Embryonic facial prominence (tissue), 1 donor: Measurements from ENCODE around the gene MIEN1.
"Not testable (repeated sequence)": the region's sequence is repeated elsewhere in the genome, so short reads cannot be mapped to it uniquely, and the experiment has no call there.

ENCODE experiments used
- DNase-seq: peaks from one replicate; pipeline ENCODE4 v3.0.0-alpha.2; 2016; ENCODE audit errors: extremely low spot score

MIEN1 gene

GRCh38 chr17:39699157-39699817 lies 31.0 kb downstream of the MIEN1 start:
- not testable (repeated sequence) for DNase-seq

- no peak for DNase-seq
These were observed 32.4 kb downstream of the MIEN1 start for GRCh38 chr17:39697961-39698360.

GRCh38 chr17:39696731-39697130 lies 33.6 kb downstream of the MIEN1 start:
- no peak for DNase-seq

- DNase-seq = no peak
These were observed 35.2 kb downstream of the MIEN1 start for GRCh38 chr17:39695089-39695474.

GRCh38 chr17:39694593-39694992 lies 35.7 kb downstream of the MIEN1 start:
- DNase-seq = no peak

- no peak for DNase-seq
These were observed 41.4 kb downstream of the MIEN1 start for GRCh38 chr17:39688945-39689344.

GRCh38 chr17:39688475-39688835 lies 41.9 kb downstream of the MIEN1 start:
- no peak for DNase-seq

- DNase-seq = peak; percentile 77
These were observed 42.5 kb downstream of the MIEN1 start, which contains the start of gene PGAP3 for GRCh38 chr17:39687546-39688474. PGAP3 (minus strand) TSS chr17:39688057; CDS start chr17:39688014, 43 bp downstream.

- DNase-seq = no peak
These were observed 43.2 kb downstream of the MIEN1 start for GRCh38 chr17:39687101-39687545.

GRCh38 chr17:39684369-39685192 lies 45.8 kb downstream of the MIEN1 start:
- no peak for DNase-seq

GRCh38 chr17:39683295-39683939 lies 46.9 kb downstream of the MIEN1 start:
- no peak for DNase-seq

- no peak for DNase-seq
These were observed 50.7 kb downstream of the MIEN1 start for GRCh38 chr17:39679521-39680192.
